Measurements from ENCODE around the gene SLCO1C1.

DNA sequence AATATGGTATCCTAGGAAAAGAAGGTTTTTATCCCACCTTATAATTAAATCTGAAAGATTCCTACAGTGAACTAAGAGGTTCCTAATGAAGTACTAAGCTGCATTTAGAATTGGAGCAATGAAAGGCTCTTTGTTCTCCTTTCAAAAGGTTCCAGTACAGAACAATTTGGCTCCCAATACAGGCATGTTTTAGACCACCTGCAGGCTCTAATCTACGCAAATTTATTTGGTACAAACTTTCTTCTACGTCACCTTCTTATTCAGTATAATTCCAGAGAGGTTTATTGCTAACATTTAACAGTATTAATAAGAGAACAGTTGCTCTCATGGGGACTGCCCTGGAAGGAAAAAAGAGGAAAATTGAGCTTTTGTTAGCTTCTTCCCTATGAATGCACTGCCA lies 37.6 kb upstream of the SLCO1C1 start:
- TF ChIP-seq, protein P1, sequence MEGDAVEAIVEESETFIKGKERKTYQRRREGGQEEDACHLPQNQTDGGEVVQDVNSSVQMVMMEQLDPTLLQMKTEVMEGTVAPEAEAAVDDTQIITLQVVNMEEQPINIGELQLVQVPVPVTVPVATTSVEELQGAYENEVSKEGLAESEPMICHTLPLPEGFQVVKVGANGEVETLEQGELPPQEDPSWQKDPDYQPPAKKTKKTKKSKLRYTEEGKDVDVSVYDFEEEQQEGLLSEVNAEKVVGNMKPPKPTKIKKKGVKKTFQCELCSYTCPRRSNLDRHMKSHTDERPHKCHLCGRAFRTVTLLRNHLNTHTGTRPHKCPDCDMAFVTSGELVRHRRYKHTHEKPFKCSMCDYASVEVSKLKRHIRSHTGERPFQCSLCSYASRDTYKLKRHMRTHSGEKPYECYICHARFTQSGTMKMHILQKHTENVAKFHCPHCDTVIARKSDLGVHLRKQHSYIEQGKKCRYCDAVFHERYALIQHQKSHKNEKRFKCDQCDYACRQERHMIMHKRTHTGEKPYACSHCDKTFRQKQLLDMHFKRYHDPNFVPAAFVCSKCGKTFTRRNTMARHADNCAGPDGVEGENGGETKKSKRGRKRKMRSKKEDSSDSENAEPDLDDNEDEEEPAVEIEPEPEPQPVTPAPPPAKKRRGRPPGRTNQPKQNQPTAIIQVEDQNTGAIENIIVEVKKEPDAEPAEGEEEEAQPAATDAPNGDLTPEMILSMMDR (IDR thresholded peaks at IDR 0.05), result no peak
- no peak for TF ChIP-seq POLR2A (IDR thresholded peaks at IDR 0.05)

Measured in adrenal gland (tissue), 5 donors.